Measurements from ENCODE around the gene MARCHF3.
A peak's percentile ranks its signal among the peaks of the same experiment; 100 is the strongest.

MARCHF3 gene

DNA sequence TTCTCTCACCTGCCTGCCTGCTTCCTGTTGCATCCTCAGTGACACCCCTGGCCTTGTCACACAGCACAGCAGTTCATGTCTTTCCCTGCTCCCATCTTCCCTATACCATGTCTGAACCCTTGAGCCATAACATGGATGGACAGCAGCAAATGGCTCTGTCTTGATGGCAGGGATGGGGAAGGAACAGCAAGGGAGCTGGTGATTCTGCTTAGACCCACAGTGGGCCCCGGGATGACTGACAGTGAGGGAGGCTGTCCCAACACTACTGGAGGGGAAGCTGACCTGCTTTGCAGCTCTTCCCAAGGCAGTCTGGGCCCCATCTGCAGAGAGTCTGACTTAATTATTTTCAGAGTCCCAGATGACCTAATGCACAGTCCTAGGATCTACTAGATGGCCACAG is 48.2 kb downstream of the MARCHF3 start:
- DNase-seq = no peak

DNA sequence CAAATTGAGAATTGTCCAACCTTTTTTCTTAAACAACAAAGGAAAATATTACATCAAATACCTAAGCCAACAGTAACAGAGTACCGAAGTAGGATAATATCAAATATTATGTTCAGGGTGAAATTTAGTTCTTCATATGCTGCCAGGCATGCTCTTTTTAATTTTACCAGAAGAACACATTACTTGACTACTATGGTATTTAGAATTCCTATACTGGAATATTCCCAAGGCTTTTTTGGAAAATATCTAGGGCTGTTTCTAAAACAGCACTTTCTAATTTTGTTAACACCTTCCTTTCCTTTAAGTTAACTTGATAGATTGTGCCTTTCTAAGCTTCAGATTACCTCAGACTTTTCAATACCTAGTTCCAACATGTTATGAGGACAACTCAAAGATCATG is 48.7 kb downstream of the MARCHF3 start:
- DNase-seq = no peak

DNA sequence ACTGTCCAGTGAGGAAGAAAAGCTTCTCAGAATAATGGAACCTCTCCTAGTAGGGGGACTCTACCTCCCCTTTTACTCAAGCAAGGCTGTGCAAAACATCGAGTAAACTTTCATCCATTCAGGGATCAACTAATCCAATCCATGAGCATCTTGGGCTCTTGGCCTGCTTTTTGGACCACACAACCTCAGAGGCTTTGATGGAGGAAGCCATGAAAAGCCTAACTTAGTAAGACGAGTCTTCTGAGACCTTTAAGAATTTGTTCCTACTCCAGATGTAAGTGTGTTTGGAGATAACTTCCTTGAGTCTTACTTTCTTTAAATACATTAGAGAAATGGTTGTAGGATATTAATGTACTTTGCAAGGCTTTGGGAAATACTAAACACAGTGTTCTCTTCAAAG is 49.1 kb downstream of the MARCHF3 start:
- no peak for DNase-seq

DNA sequence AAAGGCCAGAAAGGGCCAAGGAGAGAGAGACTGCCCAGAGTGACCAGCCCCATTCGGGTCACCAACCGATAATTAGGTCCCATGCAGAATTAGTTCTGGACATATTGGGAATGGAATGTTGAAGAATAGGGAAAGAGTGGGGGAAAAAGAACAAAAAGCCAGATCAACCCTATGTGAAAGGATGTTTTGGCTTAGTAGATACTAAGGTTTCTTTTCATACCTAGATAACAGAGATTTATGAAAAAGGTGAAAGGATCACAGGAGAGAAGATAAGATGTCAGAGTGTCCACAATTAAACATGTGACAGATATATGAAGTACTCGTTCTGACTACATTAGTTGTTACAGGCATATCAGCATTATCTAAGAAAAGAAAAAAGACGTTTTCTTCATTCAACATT is 52.1 kb downstream of the MARCHF3 start:
- DNase-seq = no peak

DNA sequence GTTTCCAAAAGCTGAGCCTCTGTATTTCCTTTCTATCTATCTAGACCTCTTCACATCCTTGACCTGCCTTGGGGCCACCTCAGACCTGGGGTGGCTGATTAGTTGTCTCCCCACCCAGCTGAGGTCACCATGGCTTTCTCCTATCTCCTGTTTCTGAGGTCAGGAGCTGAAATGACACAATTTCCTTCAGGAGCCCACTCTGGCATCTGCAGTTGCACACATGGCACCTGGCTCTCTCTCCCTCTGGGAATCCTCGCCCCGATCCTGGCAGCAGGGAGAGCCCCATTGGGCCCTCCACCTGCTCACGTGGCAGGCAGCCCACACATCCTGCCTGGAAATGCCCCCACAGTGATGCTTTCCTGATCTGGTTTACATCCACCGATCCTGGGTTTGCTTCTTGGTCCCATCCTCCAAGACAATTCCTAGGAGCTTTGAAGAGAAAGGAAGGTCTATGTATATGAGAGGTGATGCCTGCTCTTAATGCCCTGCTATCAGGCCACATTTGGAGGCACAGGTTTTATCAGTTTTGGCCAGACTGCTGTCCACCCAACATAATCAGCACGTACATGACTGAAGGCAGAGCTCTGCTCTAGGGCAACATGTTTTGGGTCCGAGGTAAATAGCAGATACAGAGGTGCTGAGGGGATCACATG is 53.7 kb downstream of the MARCHF3 start:
- no peak for DNase-seq

DNA sequence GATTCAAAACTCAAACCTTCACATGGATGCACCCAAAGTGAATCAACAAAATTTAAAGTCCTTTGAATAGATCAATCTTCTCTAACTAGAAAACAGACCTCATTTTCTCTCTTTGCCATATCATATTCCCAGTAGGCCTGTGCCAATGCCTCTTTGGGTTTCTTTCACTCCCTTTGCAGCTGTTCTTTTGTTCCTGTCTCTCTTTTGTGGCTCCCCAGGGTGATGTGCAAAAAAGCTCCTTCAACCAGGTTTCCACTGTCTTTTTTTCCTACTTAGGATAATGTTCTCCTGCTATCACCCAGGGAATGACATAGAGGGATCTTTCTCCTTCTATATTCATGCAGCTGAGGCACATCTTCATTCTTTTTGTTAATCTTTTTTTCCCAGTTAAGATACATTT is 54.6 kb downstream of the MARCHF3 start:
- DNase-seq = no peak

DNA sequence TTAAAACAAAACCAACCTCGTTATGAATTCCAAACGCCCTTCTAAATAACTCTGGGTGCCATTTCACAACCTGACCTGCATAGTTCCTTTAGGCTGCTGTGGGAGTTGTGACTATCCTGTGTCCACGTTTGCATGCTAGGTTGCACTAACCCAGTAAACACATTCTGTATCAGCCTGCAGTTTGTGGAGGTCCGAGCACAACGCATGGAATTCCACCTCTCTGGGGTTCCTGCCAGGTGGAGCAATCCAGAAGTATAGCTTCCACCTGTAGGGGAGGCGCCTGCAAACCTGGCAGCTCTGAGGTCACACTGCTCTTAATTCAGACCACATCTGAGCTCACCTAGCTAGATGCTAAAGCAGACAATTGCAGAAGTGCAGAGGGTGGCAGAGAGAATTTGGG is 57.2 kb downstream of the MARCHF3 start:
- no peak for DNase-seq

DNA sequence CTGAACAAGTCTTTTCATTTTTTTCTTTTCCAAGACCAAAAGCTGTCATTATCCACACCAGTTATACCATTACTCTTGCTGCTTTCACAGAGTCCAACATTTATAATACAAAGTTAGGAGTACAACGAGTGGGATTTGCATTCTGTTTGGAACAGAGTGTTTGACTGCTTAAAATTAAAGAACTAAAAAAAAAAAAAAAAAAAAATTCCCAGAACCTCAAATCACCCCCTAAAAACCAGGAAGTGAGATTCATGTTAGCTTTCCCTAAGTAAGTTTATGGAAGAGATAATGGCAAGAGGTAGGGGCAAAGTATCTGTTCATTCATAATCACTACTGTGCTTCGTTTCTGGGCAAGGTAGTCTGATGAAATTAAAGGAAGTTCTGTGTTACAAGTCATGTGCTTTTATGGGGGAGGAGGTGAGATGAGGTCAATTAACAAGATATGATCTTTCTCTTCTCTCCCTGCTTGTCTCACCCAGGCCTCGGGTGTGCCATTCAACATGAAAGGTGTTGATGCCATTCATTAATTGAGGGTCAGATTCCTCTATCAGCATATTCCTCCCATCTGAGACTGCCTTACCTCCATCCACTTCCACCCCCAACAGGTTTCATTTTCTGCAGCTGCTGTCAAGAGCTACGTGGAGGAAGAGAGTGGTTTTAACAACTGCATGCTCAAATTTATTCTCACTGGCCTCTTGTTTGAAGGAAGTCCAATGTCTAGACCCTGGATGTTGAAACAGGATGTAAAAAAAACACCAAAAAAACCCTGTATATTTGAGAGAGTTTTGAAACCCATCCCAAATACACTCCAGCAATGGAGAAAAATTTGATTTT is 58.1 kb downstream of the MARCHF3 start:
- DNase-seq = no peak

DNA sequence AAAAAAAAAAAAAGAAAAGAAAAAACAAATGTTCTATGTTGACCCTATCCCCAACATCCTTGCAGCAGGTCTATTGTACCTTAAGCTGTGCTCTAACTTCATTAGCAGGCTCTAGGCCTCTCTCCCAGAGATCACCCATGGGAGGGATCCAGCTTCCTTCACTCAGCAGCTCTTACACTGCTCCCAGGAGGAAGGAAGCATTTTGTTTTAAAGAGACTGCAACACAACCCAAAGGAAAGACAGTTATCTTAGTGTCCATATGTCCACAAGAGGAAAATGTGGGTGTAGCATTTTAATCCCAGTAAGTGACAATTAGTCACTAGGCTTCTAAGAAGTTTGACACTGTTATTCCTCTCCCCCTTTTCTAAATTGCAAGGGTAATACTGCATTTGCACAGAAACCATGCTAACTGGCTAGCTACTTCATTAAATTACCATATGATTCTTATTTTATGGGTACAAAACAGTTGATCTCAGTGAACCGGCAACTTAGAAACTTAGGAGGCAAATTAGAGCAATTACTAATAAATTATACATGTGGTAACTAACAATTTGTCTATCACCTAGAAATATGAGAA is 58.8 kb downstream of the MARCHF3 start:
- DNase-seq = no peak

DNA sequence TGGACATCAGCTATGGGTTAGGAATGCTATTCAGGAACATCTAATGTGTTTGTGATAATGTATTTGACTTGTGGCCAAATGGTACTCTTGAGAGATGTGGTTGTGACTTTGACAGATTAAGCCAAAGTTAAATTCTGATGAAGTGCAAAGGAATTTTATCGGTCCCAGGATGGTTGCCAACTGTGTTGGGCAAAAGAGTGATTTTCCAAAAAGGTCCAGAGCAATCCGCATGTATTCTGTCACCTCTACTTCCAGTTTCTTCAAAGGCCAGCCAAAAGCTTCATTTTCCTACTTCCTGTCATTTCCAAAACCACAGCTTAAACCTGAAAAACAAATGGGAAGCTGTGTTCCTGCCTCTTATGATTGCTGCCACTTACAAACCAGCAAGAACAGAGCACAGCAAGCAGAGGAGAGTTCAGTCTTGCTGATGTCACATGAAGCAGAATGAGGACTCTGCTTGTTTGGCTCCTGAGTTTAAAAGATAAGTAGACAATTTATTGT is 59.8 kb downstream of the MARCHF3 start:
- peak; percentile 94 for DNase-seq

DNA sequence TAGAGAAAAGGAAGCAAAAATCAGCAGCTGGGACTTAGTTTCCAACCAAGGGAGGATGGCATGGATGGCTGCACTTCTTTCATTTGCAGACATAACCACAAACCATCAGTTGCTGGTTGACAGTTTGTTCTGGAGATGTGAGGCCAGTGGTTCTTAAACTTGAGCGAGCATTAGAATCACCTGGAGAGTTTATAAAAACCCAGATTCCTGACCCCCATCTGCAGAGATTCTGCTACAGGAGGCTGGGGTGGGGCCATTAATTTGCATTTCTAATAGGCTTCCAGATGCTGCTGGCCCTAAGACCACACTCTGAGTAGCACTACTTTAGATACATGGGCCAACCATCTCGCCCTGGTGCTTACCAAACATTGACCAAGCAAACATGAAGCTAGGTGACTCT is 60.8 kb downstream of the MARCHF3 start:
- DNase-seq = no peak

DNA sequence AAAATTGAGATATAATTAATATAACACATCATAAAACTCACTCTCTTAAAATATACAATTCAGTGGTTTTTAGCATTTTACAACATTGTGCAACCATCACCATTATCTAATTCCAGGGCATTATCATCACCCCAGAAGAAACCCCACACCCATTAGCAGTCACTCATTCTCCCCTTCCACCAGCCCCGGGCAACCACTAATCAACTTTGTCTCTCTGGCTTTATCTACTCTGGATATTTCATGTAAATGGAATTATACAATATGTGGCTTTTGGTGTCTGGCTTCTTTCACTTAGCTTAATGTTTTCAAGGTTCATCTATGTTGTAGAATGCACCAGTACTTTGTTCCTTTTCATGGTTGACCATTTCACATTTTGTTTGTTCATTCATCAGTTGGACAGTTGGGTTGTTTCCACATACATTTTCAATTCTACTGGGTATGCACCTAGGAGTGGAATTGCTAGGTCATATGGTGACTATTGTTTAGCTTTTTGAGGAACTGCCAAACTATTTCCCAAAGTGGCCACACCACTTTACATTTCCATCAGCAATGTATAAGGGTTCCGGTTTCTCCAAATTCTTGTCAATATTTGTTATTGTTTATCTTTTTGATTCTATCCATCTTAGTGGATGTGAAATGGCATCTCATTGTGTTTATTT is 62.4 kb downstream of the MARCHF3 start:
- DNase-seq = peak; percentile 39

DNA sequence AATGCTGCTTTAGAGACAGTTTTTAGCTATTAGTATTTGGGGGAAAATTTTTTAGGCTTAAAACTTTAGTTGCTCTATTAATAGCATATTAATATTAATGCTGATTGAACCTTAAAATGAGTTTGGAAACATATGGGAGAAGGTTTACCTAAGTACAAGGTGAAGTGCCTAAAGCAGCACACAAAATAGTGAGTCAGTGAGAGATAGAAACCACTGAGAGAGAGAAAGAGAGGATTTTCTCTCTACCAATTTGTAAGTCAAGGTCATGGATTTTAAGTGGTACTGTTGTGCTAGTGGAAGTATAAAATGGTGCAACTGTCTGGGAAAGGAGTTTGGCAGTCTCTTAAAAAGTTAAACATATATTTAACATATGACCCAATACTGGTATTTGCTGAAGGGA is 64.9 kb downstream of the MARCHF3 start:
- no peak for DNase-seq

DNA sequence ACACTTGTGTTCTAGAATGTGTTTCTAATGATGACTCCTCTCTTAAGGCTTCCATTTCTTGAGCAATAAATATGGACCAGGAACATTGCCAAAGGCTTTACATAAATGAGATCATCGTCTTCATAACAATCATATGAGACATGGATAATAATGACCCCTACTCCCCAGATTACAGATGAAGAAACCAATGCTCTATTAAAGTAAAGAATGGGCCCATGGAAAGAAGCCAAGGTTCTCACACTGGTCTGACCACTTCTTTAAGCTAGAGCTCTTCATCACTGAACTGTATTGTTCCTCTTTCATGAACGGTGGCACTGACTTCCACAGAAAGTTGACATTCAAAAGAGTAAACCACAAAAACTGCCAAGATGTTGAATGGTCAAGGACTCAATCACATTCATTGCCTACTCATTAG is 65.3 kb downstream of the MARCHF3 start:
- DNase-seq = peak; percentile 95

DNA sequence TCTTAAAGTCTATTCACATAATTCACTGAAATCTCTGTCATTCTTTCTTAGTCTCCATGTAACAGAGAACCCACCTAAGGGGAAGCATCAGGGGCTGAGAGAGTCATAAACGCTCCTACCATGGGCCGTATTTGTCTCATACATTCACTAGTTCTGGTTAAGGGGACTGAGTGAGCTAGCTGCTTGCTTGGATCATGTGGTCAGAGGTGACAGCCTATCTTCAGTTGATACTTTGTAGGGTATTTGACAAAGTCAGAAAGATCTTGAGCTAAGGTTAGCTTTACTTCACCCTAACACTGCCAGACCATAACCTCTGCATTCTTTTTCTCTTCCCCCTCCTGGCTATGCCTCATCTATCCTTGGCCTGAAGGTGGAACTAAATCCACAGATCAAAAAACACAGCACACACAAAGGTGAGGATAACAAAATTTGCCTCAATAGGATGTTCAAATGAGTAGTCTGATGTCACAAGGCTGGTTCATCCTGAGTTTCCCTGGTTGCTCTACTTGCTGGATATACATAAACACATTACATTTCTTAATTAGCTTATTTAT is 66.5 kb downstream of the MARCHF3 start:
- DNase-seq = no peak

DNA sequence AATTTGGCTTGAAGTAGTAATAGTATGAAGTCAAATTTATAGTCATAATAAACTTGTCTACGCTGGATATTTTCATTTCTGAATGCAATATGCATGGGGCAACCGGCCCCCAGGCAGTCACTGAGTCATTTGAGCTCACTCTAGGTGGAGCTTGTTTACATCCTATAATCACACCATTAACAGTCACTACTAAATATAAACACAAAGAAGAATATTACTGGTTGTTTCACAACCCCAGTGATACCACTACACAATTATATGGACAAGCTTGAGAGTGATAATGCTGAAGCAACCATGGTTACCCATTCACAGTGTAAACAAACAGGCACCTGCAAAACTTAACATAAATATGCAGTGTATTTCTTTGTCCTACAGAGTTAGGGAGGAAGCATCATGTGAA is 68.7 kb downstream of the MARCHF3 start:
- peak; percentile 31 for DNase-seq

DNA sequence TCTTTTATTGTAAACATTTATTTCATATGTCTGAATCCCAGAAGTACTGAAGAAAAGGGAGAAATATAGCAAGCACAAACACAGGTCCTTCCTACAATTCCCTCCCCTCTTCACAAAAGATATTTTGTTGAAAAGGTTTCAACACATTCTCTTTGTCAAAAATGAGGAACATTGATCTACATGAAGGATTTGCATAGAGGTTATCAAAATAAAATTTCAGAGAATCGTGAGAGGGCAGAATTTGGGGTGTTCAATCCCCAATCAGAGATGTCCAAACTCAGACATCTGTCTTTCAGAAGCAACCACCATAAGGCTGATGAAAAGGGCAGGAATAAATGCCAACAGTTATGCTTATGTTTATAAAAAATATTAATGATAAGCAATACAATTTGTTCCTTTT is 69.2 kb downstream of the MARCHF3 start:
- no peak for DNase-seq

DNA sequence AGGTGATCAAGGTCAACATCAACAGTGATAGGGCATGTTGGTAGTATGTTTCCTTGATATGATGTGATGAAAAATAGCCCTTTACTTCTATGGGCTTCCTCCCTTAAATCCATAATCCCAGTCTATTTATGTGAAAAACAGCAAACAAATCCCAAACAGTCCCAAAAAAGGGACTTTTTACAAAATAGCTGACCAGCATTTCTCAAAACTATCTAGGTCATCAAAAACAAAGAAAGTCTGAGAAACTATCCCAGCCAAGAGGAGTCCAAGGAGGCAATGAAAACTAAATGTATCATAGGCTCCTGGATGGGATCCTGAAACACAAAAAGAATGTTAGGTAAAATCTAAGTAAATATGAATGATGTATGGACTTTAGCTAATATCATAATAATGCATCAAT is 71.2 kb downstream of the MARCHF3 start:
- DNase-seq = no peak

DNA sequence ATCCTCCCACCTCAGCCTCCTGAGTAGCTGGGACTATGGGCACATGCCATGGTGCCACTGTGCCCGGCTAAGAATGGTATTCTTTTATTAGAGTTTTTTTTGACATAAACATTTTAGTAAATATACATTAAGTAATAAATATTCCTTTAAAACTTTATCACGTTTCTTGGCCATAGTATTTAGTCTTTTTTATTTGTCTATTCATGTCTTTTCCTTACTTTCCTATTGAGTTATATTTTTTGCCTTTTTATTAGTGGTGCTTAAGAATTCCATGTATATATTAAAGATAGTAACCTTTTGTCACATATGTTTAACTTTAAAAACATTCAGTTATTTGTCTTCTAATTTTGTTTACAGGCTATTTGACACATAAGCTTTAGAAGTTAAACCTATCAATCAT is 73.4 kb downstream of the MARCHF3 start:
- no peak for DNase-seq

DNA sequence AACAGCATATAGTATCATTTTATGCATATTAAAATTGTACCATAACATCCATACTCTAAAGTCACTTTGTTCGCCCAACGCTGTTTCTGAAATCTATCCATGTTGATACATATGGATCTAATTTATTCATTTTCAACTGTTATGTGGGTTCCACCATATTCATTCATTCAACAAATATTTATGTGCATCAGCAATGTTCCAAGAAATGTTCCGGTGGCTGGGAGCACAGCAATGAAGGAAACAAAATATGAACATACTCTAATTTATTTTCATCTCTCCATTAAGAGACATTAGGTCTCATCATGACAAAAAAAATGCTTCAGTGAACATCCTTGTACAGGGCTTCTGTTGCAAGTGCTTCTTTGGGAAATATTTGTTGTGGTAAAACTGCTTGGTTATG is 75.4 kb downstream of the MARCHF3 start:
- DNase-seq = peak; percentile 59

DNA sequence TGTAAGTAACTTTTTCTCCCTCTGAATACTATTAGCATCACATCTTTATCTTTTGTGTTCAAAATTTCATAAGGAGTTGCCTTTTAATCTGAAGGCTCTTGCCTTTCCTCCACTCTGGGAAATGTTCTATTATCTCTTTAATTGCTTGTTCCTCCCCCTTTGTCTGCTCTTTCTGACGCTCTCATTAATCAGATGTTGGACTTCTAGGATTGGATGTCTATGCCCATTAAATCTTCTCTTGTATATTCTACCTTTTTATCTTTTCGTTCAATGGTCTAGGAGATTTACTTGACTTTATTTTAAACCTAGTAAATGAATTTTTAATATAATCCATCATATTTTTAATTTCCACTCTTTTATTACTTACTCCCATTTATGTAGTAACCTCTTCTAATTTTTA is 76.7 kb downstream of the MARCHF3 start:
- DNase-seq = no peak

DNA sequence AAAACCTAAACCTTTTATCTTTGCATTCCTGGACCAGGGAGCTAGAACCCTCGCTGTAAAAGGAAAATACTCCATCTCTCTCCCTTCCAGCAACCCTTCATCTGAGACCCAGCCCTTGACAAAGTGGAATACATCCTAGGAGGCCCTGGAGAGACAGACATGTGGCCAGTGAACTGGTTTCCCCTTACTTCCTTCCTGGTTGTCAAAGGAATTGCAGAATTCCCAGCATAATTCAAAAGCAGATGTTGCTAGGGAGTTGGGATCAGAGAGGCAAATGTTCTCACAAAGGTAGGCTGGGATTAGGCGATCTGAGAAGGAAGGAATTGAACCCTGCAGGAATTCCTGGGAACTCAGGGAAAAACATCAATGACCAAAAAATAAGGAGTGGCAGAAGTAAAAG is 80.9 kb downstream of the MARCHF3 start:
- DNase-seq = no peak

DNA sequence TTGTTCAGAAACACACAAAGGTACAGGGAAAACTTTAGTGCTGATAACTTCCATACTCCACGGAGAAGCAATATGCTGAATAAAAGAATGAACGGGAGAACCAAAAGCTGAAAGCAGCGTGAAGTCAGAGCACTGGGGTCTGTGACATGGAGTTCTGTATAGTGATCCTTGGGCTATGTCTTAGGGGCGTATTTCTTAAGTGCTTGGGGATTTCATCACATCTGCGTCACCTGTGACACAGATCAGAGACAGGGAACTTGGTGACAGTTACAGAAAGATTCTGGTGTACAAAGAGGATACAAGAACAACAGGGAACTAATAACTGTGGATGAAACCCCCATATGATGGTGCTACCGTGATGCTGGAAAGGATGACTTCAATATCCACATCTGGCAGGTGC is 81.9 kb downstream of the MARCHF3 start:
- DNase-seq = no peak

Data from fibroblast of skin of right quadriceps (primary cell).